ENCODE data around the gene MYADML2.
"Not testable (repeated sequence)": the region's sequence is repeated elsewhere in the genome, so short reads cannot be mapped to it uniquely, and the experiment has no call there.

Gene MYADML2

GRCh38 chr17:81959362-81960129 is 12.5 kb upstream of the MYADML2 start:
- in situ Hi-C loops (cut with HindIII; ENCODE audit: low sequenced_read_pairs), result no loop called here

GRCh38 chr17:81958633-81959342 is 11.8 kb upstream of the MYADML2 start:
- in situ Hi-C loops (cut with HindIII; ENCODE audit: low sequenced_read_pairs), result no loop called here

GRCh38 chr17:81957691-81958432 is 10.8 kb upstream of the MYADML2 start:
- in situ Hi-C loops (cut with HindIII; ENCODE audit: low sequenced_read_pairs), result no loop called here

GRCh38 chr17:81956607-81957589 is 9.9 kb upstream of the MYADML2 start:
- in situ Hi-C loops (cut with HindIII; ENCODE audit: low sequenced_read_pairs), result no loop called here

- in situ Hi-C loops (cut with HindIII; ENCODE audit: low sequenced_read_pairs), result no loop called here
Measured at GRCh38 chr17:81955756-81956544, 8.9 kb upstream of the MYADML2 start.

- in situ Hi-C loops (cut with HindIII; ENCODE audit: low sequenced_read_pairs), result no loop called here
Measured at GRCh38 chr17:81955058-81955681, 8.1 kb upstream of the MYADML2 start.

- in situ Hi-C loops (cut with HindIII; ENCODE audit: low sequenced_read_pairs), result no loop called here
Measured at GRCh38 chr17:81954131-81955057, 7.4 kb upstream of the MYADML2 start.

GRCh38 chr17:81953443-81953842 is 6.4 kb upstream of the MYADML2 start:
- in situ Hi-C loops (cut with HindIII; ENCODE audit: low sequenced_read_pairs), result not testable (repeated sequence)

- in situ Hi-C loops (cut with HindIII; ENCODE audit: low sequenced_read_pairs), result no loop called here
Measured at GRCh38 chr17:81952792-81953228, 5.8 kb upstream of the MYADML2 start.

GRCh38 chr17:81951785-81952684 is 5.0 kb upstream of the MYADML2 start:
- in situ Hi-C loops (cut with HindIII; ENCODE audit: low sequenced_read_pairs), result no loop called here

GRCh38 chr17:81950501-81950900 is 3.5 kb upstream of the MYADML2 start:
- in situ Hi-C loops (cut with HindIII; ENCODE audit: low sequenced_read_pairs), result no loop called here

- in situ Hi-C loops (cut with HindIII; ENCODE audit: low sequenced_read_pairs), result no loop called here
Measured at GRCh38 chr17:81948635-81949378, 1.8 kb upstream of the MYADML2 start.

- in situ Hi-C loops (cut with HindIII; ENCODE audit: low sequenced_read_pairs), result no loop called here
Measured at GRCh38 chr17:81944858-81945257, 2.2 kb downstream of the MYADML2 start.

GRCh38 chr17:81942167-81942553 is 4.9 kb downstream of the MYADML2 start:
- in situ Hi-C loops (cut with HindIII; ENCODE audit: low sequenced_read_pairs), result no loop called here

- in situ Hi-C loops (cut with HindIII; ENCODE audit: low sequenced_read_pairs), result no loop called here
Measured at GRCh38 chr17:81941484-81942166, 5.4 kb downstream of the MYADML2 start.

Measured in endothelial cell of hepatic sinusoid (primary cell).